GM18507 (cell line): ENCODE data around the gene SMAP1.
"Not testable (repeated sequence)": the region's sequence is repeated elsewhere in the genome, so short reads cannot be mapped to it uniquely, and the experiment has no call there.

ENCODE experiments used
- DNase-seq: peaks from one replicate; pipeline ENCODE4 v3.0.0; 2011; ENCODE audit warnings: low read depth; ENCODE audit not compliant: insufficient read length; ENCODE audit errors: extremely low spot score
- FAIRE-seq: peaks from 2 replicates; lab custom pipeline; 2011; peaks lifted over from hg19 to GRCh38; lab: Jason Lieb, UNC

The SMAP1 gene

GRCh38 chr6:70734381-70734780 lies 66.7 kb downstream of the SMAP1 start:
- FAIRE-seq (no peak), DNase-seq (no peak)

GRCh38 chr6:70734979-70735378 lies 67.3 kb downstream of the SMAP1 start:
- FAIRE-seq (no peak), DNase-seq (no peak)

- DNase-seq: no peak
- no peak for FAIRE-seq
These were observed 67.8 kb downstream of the SMAP1 start for GRCh38 chr6:70735513-70735912.

GRCh38 chr6:70738028-70738427 lies 70.3 kb downstream of the SMAP1 start:
- FAIRE-seq: no peak
- no peak for DNase-seq

GRCh38 chr6:70739534-70739933 lies 71.9 kb downstream of the SMAP1 start:
- DNase-seq: no peak
- no peak for FAIRE-seq

- FAIRE-seq, DNase-seq: not testable (repeated sequence)
These were observed 73.1 kb downstream of the SMAP1 start for GRCh38 chr6:70740746-70741145.

- not testable (repeated sequence) for DNase-seq, FAIRE-seq
These were observed 74.8 kb downstream of the SMAP1 start for GRCh38 chr6:70742462-70742861.

- FAIRE-seq: no peak
- DNase-seq: no peak
These were observed 86.2 kb downstream of the SMAP1 start for GRCh38 chr6:70753870-70754380.

- no peak for DNase-seq
- FAIRE-seq: no peak
These were observed 91.2 kb downstream of the SMAP1 start for GRCh38 chr6:70758883-70759282.

GRCh38 chr6:70763754-70764510 lies 96.2 kb downstream of the SMAP1 start:
- DNase-seq (no peak), FAIRE-seq (no peak)

GRCh38 chr6:70764706-70765105 lies 97.0 kb downstream of the SMAP1 start:
- DNase-seq (no peak), FAIRE-seq (no peak)

- FAIRE-seq, DNase-seq: not testable (repeated sequence)
These were observed 103.7 kb downstream of the SMAP1 start for GRCh38 chr6:70771351-70771750.

GRCh38 chr6:70779934-70780333 lies 112.3 kb downstream of the SMAP1 start:
- FAIRE-seq (no peak), DNase-seq (no peak)

- DNase-seq (no peak), FAIRE-seq (no peak)
These were observed 123.0 kb downstream of the SMAP1 start for GRCh38 chr6:70790483-70791224.

GRCh38 chr6:70797625-70798024 lies 129.9 kb downstream of the SMAP1 start:
- FAIRE-seq (peak; percentile 83), DNase-seq (no peak)

- no peak for FAIRE-seq
These were observed 138.4 kb downstream of the SMAP1 start for GRCh38 chr6:70806086-70806485.

GRCh38 chr6:70811788-70812187 lies 144.1 kb downstream of the SMAP1 start:
- FAIRE-seq: no peak
- no peak for DNase-seq

More at GRCh38 chr6:70806086-70806485, 138.4 kb downstream of the SMAP1 start:
- DNase-seq: no peak

- no peak for DNase-seq
- no peak for FAIRE-seq
These were observed 146.2 kb downstream of the SMAP1 start for GRCh38 chr6:70813885-70814284.

- DNase-seq (no peak), FAIRE-seq (no peak)
These were observed 152.0 kb downstream of the SMAP1 start for GRCh38 chr6:70819646-70820045.

GRCh38 chr6:70820778-70821177 lies 153.1 kb downstream of the SMAP1 start:
- no peak for DNase-seq
- no peak for FAIRE-seq

GRCh38 chr6:70821751-70822150 lies 154.1 kb downstream of the SMAP1 start:
- FAIRE-seq (no peak), DNase-seq (no peak)
